K562 (cell line): Measurements from ENCODE around the gene EIF2S1. TPM values are rescaled to one million over a fixed set of nuclear protein-coding genes. Genes with fewer than 3 reads are reported as not detected.

Experiments used
- ATAC-seq: fragments of 200-7000 bp; cut with Tn5 transposase; 3 replicates; pipeline ENCODE4 v1.9.1; 2020; ENCODE audit warnings: moderate library complexity
- BruUV-seq: library from RNA; stranded (reverse); fragments of 400-500 nt; replicated peaks from 2 replicates; lab custom pipeline; 2021; lab: Mats Ljungman, UMichigan
- CTCF ChIA-PET: fragments of 300-600 bp; formaldehyde crosslinking; extraction: SDS; loops from one replicate; lab custom pipeline; 2021; ENCODE audit warnings: low intra/inter-chr PET ratio; lab: Yijun Ruan, JAX
- POLR2A ChIA-PET: fragments of 300-600, 350-650 bp; sonication (Branson Sonifier 250); formaldehyde crosslinking; extraction: SDS; loops from one replicate; lab custom pipeline; 2021; ENCODE audit warnings: antibody characterized with exemption, inconsistent platforms; lab: Yijun Ruan, JAX
- DNase-seq, 4 experiments: peaks; one replicate each; pipeline versions ENCODE4 v3.0.0 to v3.0.0-alpha.2; 2011 to 2018; ENCODE audit warnings: low spot score in 3 of 4, mixed read lengths in 3 of 4; ENCODE audit errors: extremely low read depth in 1 of 4
- FAIRE-seq: peaks from 2 replicates; lab custom pipeline; 2011; peaks lifted over from hg19 to GRCh38; lab: Jason Lieb, UNC
- H2AFZ ChIP-seq: 2 replicates; pipeline ENCODE4 v1.6.0; 2011; ENCODE audit warnings: low read depth, low read length, control low read depth, inconsistent platforms
- H3K27ac ChIP-seq: fragments of 200-600 bp; 3 replicates; pipeline ENCODE4 v1.8.0; 2011; ENCODE audit warnings: low read depth, mild to moderate bottlenecking, control low read depth, inconsistent platforms, low read length, moderate library complexity, mixed read lengths; ENCODE audit errors: extremely low read depth
- H3K27me3 ChIP-seq, 2 experiments: fragments of 300-600 bp in 1 of 2; 2 replicates in 1 of 2; 3 replicates in 1 of 2; pipeline versions ENCODE4 v1.6.0 to v1.8.0; 2011; ENCODE audit warnings: inconsistent platforms in 2 of 2, low read length in 2 of 2, mild to moderate bottlenecking in 1 of 2, mixed read lengths in 1 of 2, moderate library complexity in 1 of 2; ENCODE audit not compliant: control insufficient read depth in 2 of 2, insufficient read depth in 2 of 2
- H3K36me3 ChIP-seq: fragments of 300-600 bp; 3 replicates; pipeline ENCODE4 v1.8.0; 2011; ENCODE audit warnings: mild to moderate bottlenecking, low read length, inconsistent platforms; ENCODE audit not compliant: control insufficient read depth, insufficient read depth
- H3K4me1 ChIP-seq, 2 experiments: fragments of 200-600 bp in 1 of 2; replicated peaks in 1 of 2; 2 replicates in 1 of 2; 3 replicates in 1 of 2; pipeline versions ENCODE4 v1.5.1 to v1.8.0; 2011; ENCODE audit warnings: inconsistent platforms in 2 of 2, low read length in 2 of 2, mild to moderate bottlenecking in 1 of 2, mixed read lengths in 1 of 2, moderate library complexity in 1 of 2; ENCODE audit not compliant: control insufficient read depth in 2 of 2, insufficient read depth in 2 of 2
- H3K4me2 ChIP-seq: 2 replicates; pipeline ENCODE4 v1.6.1; 2011; ENCODE audit warnings: low read length, control low read depth, inconsistent platforms, mixed read lengths; ENCODE audit not compliant: insufficient read depth
- H3K4me3 ChIP-seq: fragments of 200-600 bp; sonication (generic), shearing (Covaris generic); 2 replicates; pipeline ENCODE4 v1.5.1; 2016; ENCODE audit warnings: control low read depth, inconsistent platforms
- H3K79me2 ChIP-seq: fragments of 200-600 bp; 3 replicates; pipeline ENCODE4 v1.8.0; 2011; ENCODE audit warnings: low read length, inconsistent platforms; ENCODE audit not compliant: control insufficient read depth, insufficient read depth
- H3K9ac ChIP-seq, 2 experiments: 2 replicates each; pipeline versions ENCODE4 v1.6.0 to v1.6.1; 2011; ENCODE audit warnings: low read depth in 2 of 2, low read length in 2 of 2, control low read depth in 1 of 2, inconsistent platforms in 1 of 2, mild to moderate bottlenecking in 1 of 2, mixed read lengths in 1 of 2; ENCODE audit not compliant: insufficient read depth in 1 of 2
- H3K9me1 ChIP-seq: one replicate; pipeline ENCODE4 v1.6.0; 2011; ENCODE audit warnings: inconsistent platforms, mild to moderate bottlenecking, low read length, moderate library complexity; ENCODE audit not compliant: control insufficient read depth, insufficient read depth
- H3K9me3 ChIP-seq: replicated peaks from 2 replicates; pipeline ENCODE4 v1.5.1; 2011; ENCODE audit warnings: low read depth, low read length, inconsistent platforms; ENCODE audit not compliant: control insufficient read depth, insufficient read depth
- H4K20me1 ChIP-seq: replicated peaks from 2 replicates; pipeline ENCODE4 v1.6.1; 2011; ENCODE audit warnings: low read length, inconsistent platforms, mixed read lengths; ENCODE audit not compliant: control insufficient read depth, insufficient read depth
- BCL6 ChIP-seq: fragments of 250-450 bp; sonication (Bioruptor Pico); IDR thresholded peaks from 2 replicates; pipeline ENCODE4 v1.4.0; 2020
- CBX2 ChIP-seq: fragments of 200-600 bp; sonication (generic); IDR thresholded peaks from one replicate; pipeline ENCODE4 v1.6.1; 2012; ENCODE audit warnings: mild to moderate bottlenecking, low read length, inconsistent platforms; ENCODE audit not compliant: insufficient read depth, poor library complexity, severe bottlenecking
- CREB5 ChIP-seq: fragments of 250-450 bp; sonication (Bioruptor Pico); IDR thresholded peaks from 2 replicates; pipeline ENCODE4 v1.5.0; 2020; ENCODE audit warnings: mild to moderate bottlenecking
- CREM ChIP-seq: IDR thresholded peaks from 2 replicates; pipeline ENCODE4 v1.6.1; 2014; ENCODE audit warnings: antibody characterized with exemption, low read depth
- CSDE1 ChIP-seq, 2 experiments: fragments of 450-650 bp; IDR thresholded peaks; 2 replicates each; pipeline ENCODE4 v1.6.1; 2016; ENCODE audit warnings: mild to moderate bottlenecking in 1 of 2
- EP300 ChIP-seq: IDR thresholded peaks from 2 replicates; pipeline ENCODE4 v1.6.1; 2012; ENCODE audit warnings: low read length, improper control_type of control experiment
- HNRNPUL1 ChIP-seq: fragments of 200-400 bp; formaldehyde crosslinking; IDR thresholded peaks from 2 replicates; pipeline ENCODE4 v1.6.1; 2017; ENCODE audit warnings: low read length
- MXI1 ChIP-seq: IDR thresholded peaks from 2 replicates; pipeline ENCODE4 v1.6.1; 2011; ENCODE audit warnings: low read depth, mild to moderate bottlenecking, improper control_type of control experiment, low read length
- NR2F6 ChIP-seq: fragments of 450-650 bp; formaldehyde crosslinking; IDR thresholded peaks from 2 replicates; pipeline ENCODE4 v1.4.0; 2020; ENCODE audit warnings: mild to moderate bottlenecking
- SAFB2 ChIP-seq: fragments of 200-400 bp; formaldehyde crosslinking; IDR thresholded peaks from 2 replicates; pipeline ENCODE4 v1.6.1; 2018; ENCODE audit warnings: borderline replicate concordance, low read length, low read depth, moderate library complexity; ENCODE audit not compliant: severe bottlenecking
- SMARCA4 ChIP-seq: fragments of 450-650 bp; IDR thresholded peaks from 2 replicates; pipeline ENCODE4 v1.6.1; 2016
- THRAP3 ChIP-seq: fragments of 450-650 bp; IDR thresholded peaks from 2 replicates; pipeline ENCODE4 v1.6.1; 2016; ENCODE audit warnings: mild to moderate bottlenecking, inconsistent platforms, borderline replicate concordance
- ZBTB1 ChIP-seq: sonication (generic); formaldehyde crosslinking; IDR thresholded peaks from 2 replicates; pipeline ENCODE4 v1.8.1; 2023; ENCODE audit warnings: missing genetic modification reagents, low read depth, mild to moderate bottlenecking, borderline replicate concordance
- ZBTB43 ChIP-seq: sonication (generic); formaldehyde crosslinking; IDR thresholded peaks from 2 replicates; pipeline ENCODE4 v1.8.0; 2023; ENCODE audit warnings: mild to moderate bottlenecking, missing genetic modification reagents
- ZFP1 ChIP-seq: fragments of 450-650 bp; formaldehyde crosslinking; IDR thresholded peaks from 2 replicates; pipeline ENCODE4 v1.4.0; 2020; ENCODE audit warnings: mild to moderate bottlenecking, mixed read lengths
- ZFPM2 ChIP-seq: fragments of 250-450 bp; sonication (Bioruptor Pico); IDR thresholded peaks from 2 replicates; pipeline ENCODE4 v1.5.1; 2022; ENCODE audit warnings: mild to moderate bottlenecking
- ZNF583 ChIP-seq: fragments of 250-450 bp; sonication (Bioruptor Pico); IDR thresholded peaks from 2 replicates; pipeline ENCODE4 v1.4.0; 2020
- ZNF740 ChIP-seq, 3 experiments: fragments of 200-800 bp in 1 of 3; sonication (Bioruptor generic) in 1 of 3; sonication (generic) in 1 of 3; formaldehyde crosslinking in 1 of 3; IDR thresholded peaks; 2 replicates each; pipeline versions ENCODE4 v1.6.1 to v1.8.0; 2016 to 2022; ENCODE audit warnings: mild to moderate bottlenecking in 2 of 3, missing compliant biosample characterization in 2 of 3, missing genetic modification characterization in 2 of 3, missing genetic modification reagents in 1 of 3
- in situ Hi-C: fragments of 300-500 bp; cut with MboI; formaldehyde crosslinking; loops from 4 replicates; pipeline ENCODE4 v1.15.0; 2018; ENCODE audit warnings: inconsistent platforms, mixed read lengths
- intact Hi-C: fragments of 100-400 bp; cut with micrococcal nuclease; formaldehyde crosslinking; loops from 2 replicates; pipeline ENCODE4 v1.14.2; 2022
- polyA plus RNA-seq, 8 experiments: library from polyadenylated mRNA; depleted of rRNA in 4 of 8; stranded (reverse) in 5 of 8; unstranded in 3 of 8; fragments of >200 nt; fragmentation: Nextera tagmentation in 2 of 8; fragmentation: Illumina TruSeq in 1 of 8; extraction: Ambion mirVana in 2 of 8; extraction: Trizol in 1 of 8; gene quantifications; 2 replicates each; pipeline versions ENCODE4 v1.2.1 to v1.2.3, GENCODE V29; 2011 to 2014; ENCODE audit warnings: inconsistent platforms in 1 of 8, missing spikeins in 1 of 8
- total RNA-seq, 7 experiments: library from RNA; depleted of rRNA in 6 of 7; stranded (reverse); fragments of >200 nt in 6 of 7; fragmentation: Illumina TruSeq in 2 of 7; extraction: Trizol in 2 of 7; gene quantifications; 2 replicates each; pipeline versions ENCODE4 v1.2.1 to v1.2.3, GENCODE V29; 2011 to 2021; ENCODE audit warnings: low replicate concordance in 1 of 7

EIF2S1 gene
- total and polyA plus RNA-seq, 9 of the 15 experiments (the other 6 are each of a cell fraction or from before 2014, with no cell fraction given), result 216 to 1,018 (median 332) TPM

- TF ChIP-seq ZNF740 (CRISPR knock-in tag; IDR thresholded peaks at IDR 0.05), result no peak
- TF ChIP-seq ZNF740 (tag; IDR thresholded peaks at IDR 0.05), result no peak
- no peak for TF ChIP-seq ZNF583
- TF ChIP-seq CBX2, result no peak
- TF ChIP-seq ZFP1 (CRISPR knock-in tag), result no peak
- TF ChIP-seq, all 486 proteins: peak for 0
These were observed 16.4 kb upstream of the EIF2S1 start (continued) for GRCh38 chr14:67343601-67344230.

- Histone ChIP-seq H3K4me3 (no peak overlapping the region), H3K9me3 (no peaks in the 10 kb centered on the region), H3K79me2 (no peaks in the 10 kb centered on the region), H3K9ac (no peak overlapping the region), H4K20me1 (no peaks in the 10 kb centered on the region), H3K27me3 (no peaks in the 10 kb centered on the region), H2AFZ (no peak overlapping the region), H3K4me1 (no peaks in the 10 kb centered on the region), H3K36me3 (peaks cover 49% of the 10 kb centered on the region), H3K4me2 (no peak overlapping the region), H3K27ac (no peak overlapping the region), H3K9me1 (no peaks in the 10 kb centered on the region)
- FAIRE-seq (no peak), ATAC-seq (no peak), DNase-seq (no peak)
- TF ChIP-seq EP300 (no peak), SMARCA4 (no peak), BCL6 (CRISPR knock-in tag) (no peak), NR2F6 (CRISPR knock-in tag) (no peak), CREM (no peak), ZBTB43 (CRISPR knock-in tag) (no peak), THRAP3 (no peak), ZBTB1 (no peak), ZFPM2 (CRISPR knock-in tag) (no peak), CREB5 (CRISPR knock-in tag) (no peak), MXI1 (no peak), CSDE1 (IDR thresholded peaks at IDR 0.05) (no peak), SAFB2 (no peak), HNRNPUL1 (no peak)
- intact Hi-C loops (no loop called here), in situ Hi-C loops (no loop called here)
- no TSS peak for BruUV-seq
- ChIA-PET CTCF (no interaction called here), POLR2A (no interaction called here)
These were observed 14.5 kb upstream of the EIF2S1 start for GRCh38 chr14:67345583-67345982.
